Right atrium auricular region (tissue), 2 donors: ENCODE results near the gene CUBN. TPM values are rescaled to one million over a fixed set of nuclear protein-coding genes. Genes with fewer than 3 reads are reported as not detected.

Source experiments
- DNase-seq: peaks from one replicate; pipeline ENCODE4 v3.0.0-alpha.2; 2019; ENCODE audit warnings: low spot score
- H3K27ac ChIP-seq, 2 donors: fragments of 200-600 bp; sonication (generic); 1 replicate in 1 of 2; 2 replicates in 1 of 2; pipeline ENCODE4 v1.5.1; 2016 to 2019
- H3K27me3 ChIP-seq, 2 donors: fragments of 200-600 bp; sonication (generic); one replicate each; pipeline versions ENCODE4 v1.5.1 to v1.6.0; 2017 to 2019
- H3K36me3 ChIP-seq: fragments of 200-600 bp; sonication (generic); one replicate; pipeline ENCODE4 v1.5.1; 2016
- H3K4me1 ChIP-seq, 2 donors: fragments of 200-600 bp; sonication (generic); one replicate each; pipeline versions ENCODE4 v1.5.1 to v1.6.0; 2017 to 2019
- H3K4me3 ChIP-seq, 2 donors: fragments of 200-600 bp; sonication (generic); 1 replicate in 1 of 2; 2 replicates in 1 of 2; pipeline ENCODE4 v1.5.1; 2017 to 2019; ENCODE audit warnings: mild to moderate bottlenecking in 1 of 2, moderate library complexity in 1 of 2
- H3K9me3 ChIP-seq, 2 donors: fragments of 200-600 bp; sonication (generic); one replicate each; pipeline ENCODE4 v1.5.1; 2019
- total RNA-seq, 2 donors: library from RNA; depleted of rRNA; stranded (reverse); fragments of >200 nt; gene quantifications; one replicate each; pipeline ENCODE4 v1.1.0, GENCODE V29; 2016
- TF ChIP-seq, protein P1 (sequence below), 2 donors: fragments of 200-600 bp; sonication (generic); IDR thresholded peaks; one replicate each; pipeline ENCODE4 v1.5.1; 2019; ENCODE audit warnings: antibody characterized with exemption in 2 of 2

The CUBN gene
- total RNA-seq, 2 donors from 2014 or later = 0.15 to 0.94 TPM

DNA sequence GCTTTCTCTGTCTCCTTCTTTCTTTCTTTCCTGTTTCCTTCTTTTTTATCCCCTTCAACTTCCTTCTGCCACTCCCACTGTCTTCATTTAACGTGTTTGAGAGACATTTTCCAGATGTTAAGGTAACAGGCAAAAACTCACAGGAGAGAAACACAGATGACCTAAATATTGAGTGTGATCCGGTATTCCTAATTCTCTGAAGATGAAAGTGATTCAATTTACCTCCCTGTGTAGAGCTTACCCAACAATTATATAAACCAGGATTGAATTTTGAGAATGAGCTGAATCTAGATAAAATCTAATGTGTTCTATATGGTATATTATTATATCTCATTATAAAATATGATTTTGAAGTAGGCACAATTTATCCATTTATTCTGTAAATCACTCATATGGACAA, 265.8 kb downstream of the CUBN start:
- TF ChIP-seq, protein P1, sequence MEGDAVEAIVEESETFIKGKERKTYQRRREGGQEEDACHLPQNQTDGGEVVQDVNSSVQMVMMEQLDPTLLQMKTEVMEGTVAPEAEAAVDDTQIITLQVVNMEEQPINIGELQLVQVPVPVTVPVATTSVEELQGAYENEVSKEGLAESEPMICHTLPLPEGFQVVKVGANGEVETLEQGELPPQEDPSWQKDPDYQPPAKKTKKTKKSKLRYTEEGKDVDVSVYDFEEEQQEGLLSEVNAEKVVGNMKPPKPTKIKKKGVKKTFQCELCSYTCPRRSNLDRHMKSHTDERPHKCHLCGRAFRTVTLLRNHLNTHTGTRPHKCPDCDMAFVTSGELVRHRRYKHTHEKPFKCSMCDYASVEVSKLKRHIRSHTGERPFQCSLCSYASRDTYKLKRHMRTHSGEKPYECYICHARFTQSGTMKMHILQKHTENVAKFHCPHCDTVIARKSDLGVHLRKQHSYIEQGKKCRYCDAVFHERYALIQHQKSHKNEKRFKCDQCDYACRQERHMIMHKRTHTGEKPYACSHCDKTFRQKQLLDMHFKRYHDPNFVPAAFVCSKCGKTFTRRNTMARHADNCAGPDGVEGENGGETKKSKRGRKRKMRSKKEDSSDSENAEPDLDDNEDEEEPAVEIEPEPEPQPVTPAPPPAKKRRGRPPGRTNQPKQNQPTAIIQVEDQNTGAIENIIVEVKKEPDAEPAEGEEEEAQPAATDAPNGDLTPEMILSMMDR (IDR thresholded peaks at IDR 0.05) = no peak
- no peak overlapping the region for H3K4me3 ChIP-seq
- no peaks in the 10 kb centered on the region for H3K27me3 ChIP-seq
- no peaks in the 10 kb centered on the region for H3K36me3 ChIP-seq
- no peak for DNase-seq
- no peak overlapping the region for H3K27ac ChIP-seq
- H3K4me1 ChIP-seq = no peaks in the 10 kb centered on the region
- H3K9me3 ChIP-seq = peaks cover 0 to 15% of the 10 kb centered on the region in 2 donors

DNA sequence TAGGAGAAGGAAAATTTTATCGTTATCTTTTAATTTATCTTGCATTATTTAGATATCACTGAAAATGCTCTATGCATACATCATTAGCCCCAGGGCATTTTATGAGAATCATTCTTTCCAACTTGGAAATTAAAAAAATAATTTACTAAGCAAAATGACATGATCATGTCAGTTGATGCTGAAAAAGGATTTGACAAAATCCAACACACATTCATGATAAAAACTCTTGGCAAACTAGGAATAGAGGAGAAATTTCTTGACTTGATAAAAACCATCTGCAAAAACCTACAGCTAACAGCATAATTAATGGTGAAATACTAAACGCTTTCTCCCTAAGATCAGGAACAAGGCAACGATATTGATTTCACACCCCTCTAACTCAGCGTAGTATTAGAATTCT, 272.2 kb downstream of the CUBN start:
- Histone ChIP-seq H3K4me3 (no peak overlapping the region), H3K36me3 (no peaks in the 10 kb centered on the region), H3K27me3 (no peaks in the 10 kb centered on the region), H3K4me1 (no peaks in the 10 kb centered on the region), H3K27ac (no peak overlapping the region), H3K9me3 (peaks cover 0 to 15% of the 10 kb centered on the region in 2 donors)
- TF ChIP-seq, protein P1 (IDR thresholded peaks at IDR 0.05) = no peak
- no peak for DNase-seq

DNA sequence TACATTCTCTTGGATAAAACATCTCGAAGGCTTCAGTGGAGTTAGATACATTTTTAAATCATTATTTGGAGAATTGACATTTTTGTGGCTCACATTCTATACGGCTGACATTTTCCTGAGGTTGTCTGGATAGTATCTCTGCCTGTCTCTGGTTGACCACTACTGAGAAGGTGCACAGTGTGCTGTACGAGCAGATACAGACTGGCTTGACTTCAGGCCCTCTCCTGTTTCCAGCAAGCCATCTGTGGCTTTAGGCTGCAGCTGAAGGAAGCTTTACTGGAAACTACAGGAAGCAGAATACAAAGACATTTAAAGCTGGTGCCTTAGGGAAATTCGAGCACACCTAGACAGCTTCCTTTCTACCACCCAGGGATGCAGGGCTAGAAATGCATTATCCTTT, 273.0 kb downstream of the CUBN start:
- TF ChIP-seq, protein P1 (IDR thresholded peaks at IDR 0.05) = no peak
- no peaks in the 10 kb centered on the region for H3K36me3 ChIP-seq
- DNase-seq = no peak
- H3K4me3 ChIP-seq = no peak overlapping the region
- H3K4me1 ChIP-seq = no peaks in the 10 kb centered on the region
- H3K27ac ChIP-seq = no peak overlapping the region
- peaks cover 0 to 15% of the 10 kb centered on the region in 2 donors for H3K9me3 ChIP-seq
- H3K27me3 ChIP-seq = no peaks in the 10 kb centered on the region

DNA sequence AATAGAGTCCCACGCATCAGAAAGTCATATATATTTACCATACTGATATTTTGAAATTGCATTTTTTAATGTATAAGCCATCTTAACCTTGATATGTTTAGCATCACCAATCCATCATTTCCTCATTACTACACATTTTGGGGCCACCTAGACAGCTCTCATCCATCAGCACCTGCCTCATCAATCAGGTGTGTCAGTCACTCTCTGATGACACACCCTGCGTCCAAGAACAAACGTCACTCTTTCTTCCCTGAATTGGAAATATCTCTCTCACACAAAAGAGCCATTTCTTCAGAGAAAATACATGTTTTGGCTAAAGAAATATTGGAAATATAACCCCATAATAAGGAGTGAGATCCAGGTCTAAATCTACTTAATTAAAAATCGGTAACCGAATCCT, 273.5 kb downstream of the CUBN start:
- no peak for DNase-seq
- Histone ChIP-seq H3K36me3 (no peaks in the 10 kb centered on the region), H3K4me3 (no peak overlapping the region), H3K27me3 (no peaks in the 10 kb centered on the region), H3K4me1 (no peaks in the 10 kb centered on the region), H3K27ac (no peak overlapping the region), H3K9me3 (peaks cover 0 to 15% of the 10 kb centered on the region in 2 donors)
- TF ChIP-seq, protein P1 (IDR thresholded peaks at IDR 0.05) = no peak

DNA sequence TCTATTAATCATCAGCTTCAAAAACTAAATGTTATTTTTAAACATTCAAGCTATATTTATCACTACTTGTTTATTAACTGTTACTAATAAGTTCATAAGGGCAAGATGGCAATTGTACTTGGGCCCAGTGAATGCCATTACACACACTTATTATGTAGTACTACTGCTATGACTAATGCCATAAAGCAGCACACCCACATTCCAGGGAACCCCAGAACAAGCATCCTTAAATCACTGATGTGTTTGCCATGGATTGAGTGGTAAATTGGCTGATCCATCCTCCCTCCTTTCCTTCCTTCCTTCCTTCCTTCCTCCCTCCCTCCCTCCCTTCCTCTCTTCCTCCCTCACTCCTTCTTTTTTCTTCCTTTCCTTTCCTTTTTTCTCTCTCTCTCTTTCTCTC, 275.0 kb downstream of the CUBN start:
- Histone ChIP-seq H3K27ac (no peak overlapping the region), H3K4me3 (no peak overlapping the region), H3K36me3 (no peaks in the 10 kb centered on the region), H3K4me1 (no peaks in the 10 kb centered on the region), H3K27me3 (no peaks in the 10 kb centered on the region), H3K9me3 (peaks cover 0 to 2% of the 10 kb centered on the region in 2 donors)
- TF ChIP-seq, protein P1 (IDR thresholded peaks at IDR 0.05) = no peak
- no peak for DNase-seq

DNA sequence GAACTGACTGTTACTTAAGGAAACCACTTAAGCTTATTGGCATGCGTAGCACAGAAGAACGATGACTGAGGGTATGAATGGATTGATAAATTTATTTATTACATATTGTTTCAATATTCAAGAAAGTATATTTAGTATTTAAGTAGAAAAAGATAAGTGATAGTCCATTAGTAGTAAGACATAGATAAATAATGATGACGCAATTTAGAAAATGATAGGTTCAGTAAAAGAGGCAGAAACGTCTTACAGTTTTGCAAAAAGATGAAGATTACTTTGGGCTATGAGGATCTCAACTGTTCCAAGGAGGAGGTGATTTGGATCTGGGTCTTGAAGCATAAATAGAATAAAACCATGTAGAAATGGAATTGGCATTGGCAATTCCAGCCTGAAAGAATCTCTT, 275.8 kb downstream of the CUBN start:
- Histone ChIP-seq H3K36me3 (no peaks in the 10 kb centered on the region), H3K27me3 (no peaks in the 10 kb centered on the region), H3K9me3 (no peaks in the 10 kb centered on the region), H3K27ac (no peak overlapping the region), H3K4me3 (no peak overlapping the region), H3K4me1 (no peaks in the 10 kb centered on the region)
- DNase-seq = no peak
- TF ChIP-seq, protein P1 (IDR thresholded peaks at IDR 0.05) = no peak
